ENCODE measurements around the gene SNX21. TPM values are rescaled to one million over a fixed set of nuclear protein-coding genes. Genes with fewer than 3 reads are reported as not detected.
"Not testable (repeated sequence)": the region's sequence is repeated elsewhere in the genome, so short reads cannot be mapped to it uniquely, and the experiment has no call there.

The SNX21 gene
- total RNA-seq, 1 donor from 2014 or later, result 22.1 TPM

- DNase-seq, result no peak
- intact Hi-C loops (cut with DNase I), result no loop called here
- ATAC-seq (ENCODE audit: poor library complexity), result no peak
Observed at GRCh38 chr20:45866454-45866853, 32.9 kb downstream of the SNX21 start.

- no peak for ATAC-seq (ENCODE audit: poor library complexity)
- intact Hi-C loops (cut with DNase I), result no loop called here
- no peak for DNase-seq
Observed at GRCh38 chr20:45867136-45867818, 33.7 kb downstream of the SNX21 start.

- DNase-seq (no peak), ATAC-seq (ENCODE audit: poor library complexity) (no peak)
- intact Hi-C loops (cut with DNase I), result no loop called here
Observed at GRCh38 chr20:45867819-45868176, 34.2 kb downstream of the SNX21 start.

GRCh38 chr20:45872626-45873025, 39.0 kb downstream of the SNX21 start:
- intact Hi-C loops (cut with DNase I), result no loop called here
- no peak for DNase-seq
- ATAC-seq (ENCODE audit: poor library complexity), result no peak

- intact Hi-C loops (cut with DNase I), result no loop called here
- DNase-seq (no peak), ATAC-seq (ENCODE audit: poor library complexity) (no peak)
Observed at GRCh38 chr20:45873409-45874103, 40.0 kb downstream of the SNX21 start.

GRCh38 chr20:45874104-45874481, 40.5 kb downstream of the SNX21 start:
- intact Hi-C loops (cut with DNase I); DNase-seq; ATAC-seq (ENCODE audit: poor library complexity): not testable (repeated sequence)

GRCh38 chr20:45874576-45874975, 41.0 kb downstream of the SNX21 start:
- DNase-seq, result no peak
- intact Hi-C loops (cut with DNase I), result no loop called here
- ATAC-seq (ENCODE audit: poor library complexity), result no peak

- intact Hi-C loops (cut with DNase I), result no loop called here
- ATAC-seq (ENCODE audit: poor library complexity) (peak; percentile 5), DNase-seq (no peak)
Observed at GRCh38 chr20:45878076-45878761, 44.6 kb downstream of the SNX21 start.

GRCh38 chr20:45880988-45881788, 47.6 kb downstream of the SNX21 start, which contains the start of gene ZSWIM1:
ZSWIM1 (plus strand) TSS chr20:45881227; CDS start chr20:45882593, 1,366 bp downstream.
- DNase-seq (peak; percentile 100), ATAC-seq (ENCODE audit: poor library complexity) (peak; percentile 97)
- intact Hi-C loops (cut with DNase I), result no loop called here

GRCh38 chr20:45882469-45883099, 49.0 kb downstream of the SNX21 start:
- ATAC-seq (ENCODE audit: poor library complexity) (no peak), DNase-seq (no peak)
- intact Hi-C loops (cut with DNase I), result no loop called here

- ATAC-seq (ENCODE audit: poor library complexity) (no peak), DNase-seq (no peak)
- intact Hi-C loops (cut with DNase I), result no loop called here
Observed at GRCh38 chr20:45883100-45883469, 49.5 kb downstream of the SNX21 start.

- intact Hi-C loops (cut with DNase I), result no loop called here
- no peak for ATAC-seq (ENCODE audit: poor library complexity)
- DNase-seq, result no peak
Observed at GRCh38 chr20:45886590-45887345, 53.2 kb downstream of the SNX21 start.

GRCh38 chr20:45887346-45887715, 53.7 kb downstream of the SNX21 start, which contains the start of gene SPATA25:
SPATA25 (minus strand) TSS chr20:45887622; CDS start chr20:45887590, 32 bp downstream.
- intact Hi-C loops (cut with DNase I), result no loop called here
- no peak for ATAC-seq (ENCODE audit: poor library complexity)
- no peak for DNase-seq

- intact Hi-C loops (cut with DNase I), result no loop called here
- ATAC-seq (ENCODE audit: poor library complexity), result no peak
- DNase-seq, result no peak
Observed at GRCh38 chr20:45888681-45889080, 55.1 kb downstream of the SNX21 start.

GRCh38 chr20:45890077-45890984, 56.7 kb downstream of the SNX21 start:
- intact Hi-C loops (cut with DNase I), result loop anchor here (5.0 kb wide), 1 partner anchor 42 kb away; the partner anchor contains the start of gene PCIF1
- peak; percentile 73 for ATAC-seq (ENCODE audit: poor library complexity)
- DNase-seq, result peak; percentile 90

- DNase-seq, result peak; percentile 97
- peak; percentile 90 for ATAC-seq (ENCODE audit: poor library complexity)
- intact Hi-C loops (cut with DNase I), result loop anchor here (5.0 kb wide), 1 partner anchor 41 kb away; the partner anchor contains the start of gene PCIF1
Observed at GRCh38 chr20:45890985-45891983, 57.7 kb downstream of the SNX21 start, which contains the start of the genes CTSA and NEURL2. CTSA (plus strand) TSS chr20:45891335; CDS start chr20:45891569, 234 bp downstream. NEURL2 (minus strand) TSS chr20:45891208; CDS start chr20:45890991, 217 bp downstream.
